HUES6 (cell line): ENCODE results near the gene CFAP73.
A peak's percentile ranks its signal among the peaks of the same experiment; 100 is the strongest.

Experiments
- H3K27ac ChIP-seq: 2 replicates; pipeline ENCODE4 v1.7.0; 2013; ENCODE audit warnings: low read depth, mild to moderate bottlenecking, low read length, inconsistent platforms
- H3K27me3 ChIP-seq: 2 replicates; pipeline ENCODE4 v1.6.1; 2013; ENCODE audit warnings: low read length; ENCODE audit not compliant: control insufficient read depth, insufficient read depth
- H3K36me3 ChIP-seq: 2 replicates; pipeline ENCODE4 v1.6.1; 2013; ENCODE audit warnings: low read length; ENCODE audit not compliant: control insufficient read depth, insufficient read depth
- H3K4me1 ChIP-seq: 2 replicates; pipeline ENCODE4 v1.6.1; 2013; ENCODE audit warnings: low read length; ENCODE audit not compliant: control insufficient read depth, insufficient read depth
- H3K4me3 ChIP-seq: 2 replicates; pipeline ENCODE4 v1.5.1; 2013; ENCODE audit warnings: low read depth, low read length
- H3K9ac ChIP-seq: one replicate; pipeline ENCODE4 v1.6.1; 2013; ENCODE audit warnings: mild to moderate bottlenecking, low read length
- H3K9me3 ChIP-seq: 2 replicates; pipeline ENCODE4 v1.6.1; 2013; ENCODE audit warnings: low read depth, low read length; ENCODE audit not compliant: control insufficient read depth, insufficient read depth

The CFAP73 gene

GRCh38 chr12:113143959-113144358, 5.6 kb upstream of the CFAP73 start:
- Histone ChIP-seq H3K9me3 (peaks cover 7% of the 10 kb centered on the region; the same call in 1 of the 2 replicates), H3K36me3 (no peaks in the 10 kb centered on the region), H3K27ac (no peak overlapping the region), H3K4me1 (peaks cover under 1% of the 10 kb centered on the region; the same call in 1 of the 2 replicates), H3K9ac (no peak overlapping the region), H3K4me3 (no peak overlapping the region), H3K27me3 (no peaks in the 10 kb centered on the region)

DNA sequence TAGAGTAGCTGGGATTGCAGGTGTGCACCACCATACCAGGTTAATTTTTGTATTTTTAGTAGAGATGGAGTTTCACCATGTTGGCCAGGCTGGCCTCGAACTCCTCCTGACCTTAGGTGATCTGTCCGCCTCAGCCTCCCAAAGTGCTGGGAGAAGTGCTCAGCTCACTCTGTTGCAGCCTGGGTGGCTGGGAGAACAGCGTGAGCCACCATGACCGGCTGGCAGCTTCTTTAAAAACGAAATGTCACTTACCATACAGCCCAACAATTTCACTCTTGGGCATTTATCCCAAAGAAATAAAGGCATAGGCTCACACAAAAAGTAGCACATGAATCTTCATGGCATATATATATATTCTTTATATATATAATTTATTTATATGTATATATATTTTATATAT, 4.7 kb upstream of the CFAP73 start:
- H3K36me3 ChIP-seq, result no peaks in the 10 kb centered on the region
- peaks cover under 1% of the 10 kb centered on the region; the same call in 1 of the 2 replicates for H3K27me3 ChIP-seq
- H3K9ac ChIP-seq, result no peak overlapping the region
- no peak overlapping the region for H3K4me3 ChIP-seq
- peaks cover 7% of the 10 kb centered on the region; the same call in 1 of the 2 replicates for H3K9me3 ChIP-seq
- H3K4me1 ChIP-seq, result peaks cover 8% of the 10 kb centered on the region
- H3K27ac ChIP-seq, result no peak overlapping the region

GRCh38 chr12:113145720-113146551, 3.6 kb upstream of the CFAP73 start:
- no peak overlapping the region for H3K4me3 ChIP-seq
- H3K27ac ChIP-seq, result no peak overlapping the region
- H3K9me3 ChIP-seq, result peaks cover 7% of the 10 kb centered on the region; the same call in 1 of the 2 replicates
- no peak overlapping the region for H3K9ac ChIP-seq
- peaks cover 16% of the 10 kb centered on the region for H3K4me1 ChIP-seq
- H3K36me3 ChIP-seq, result no peaks in the 10 kb centered on the region
- peaks cover 12% of the 10 kb centered on the region for H3K27me3 ChIP-seq

GRCh38 chr12:113146999-113147398, 2.5 kb upstream of the CFAP73 start:
- no peaks in the 10 kb centered on the region for H3K36me3 ChIP-seq
- H3K4me3 ChIP-seq, result no peak overlapping the region
- no peak overlapping the region for H3K9ac ChIP-seq
- peaks cover 16% of the 10 kb centered on the region for H3K4me1 ChIP-seq
- no peak overlapping the region for H3K27ac ChIP-seq
- H3K9me3 ChIP-seq, result peaks cover 7% of the 10 kb centered on the region; the same call in 1 of the 2 replicates
- peaks cover 20% of the 10 kb centered on the region for H3K27me3 ChIP-seq

DNA sequence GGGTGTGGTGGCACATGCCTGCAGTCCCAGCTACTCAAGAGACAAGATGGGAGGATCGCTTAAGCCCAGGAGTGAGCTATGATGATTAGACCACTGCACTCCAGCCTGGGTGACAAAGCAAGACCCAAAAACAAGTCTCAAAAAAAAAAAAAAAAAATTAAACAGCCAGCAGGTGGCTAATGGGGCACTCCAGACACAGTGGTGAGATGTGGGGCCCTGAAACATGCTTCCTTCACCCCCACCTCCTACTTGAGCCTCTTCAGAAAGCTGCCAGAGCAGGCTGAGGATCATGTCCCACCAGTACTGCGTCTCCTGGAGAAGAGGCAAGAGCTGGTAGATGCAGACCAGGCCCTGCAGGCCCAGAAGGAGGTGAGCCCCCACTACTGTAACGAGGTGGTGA, 2.1 kb downstream of the CFAP73 start:
- H3K4me3 ChIP-seq, result no peak overlapping the region
- no peak overlapping the region for H3K27ac ChIP-seq
- peaks cover 7% of the 10 kb centered on the region; the same call in 1 of the 2 replicates for H3K9me3 ChIP-seq
- H3K36me3 ChIP-seq, result no peaks in the 10 kb centered on the region
- peaks cover 23% of the 10 kb centered on the region for H3K4me1 ChIP-seq
- peaks cover 61% of the 10 kb centered on the region for H3K27me3 ChIP-seq
- H3K9ac ChIP-seq, result no peak overlapping the region

DNA sequence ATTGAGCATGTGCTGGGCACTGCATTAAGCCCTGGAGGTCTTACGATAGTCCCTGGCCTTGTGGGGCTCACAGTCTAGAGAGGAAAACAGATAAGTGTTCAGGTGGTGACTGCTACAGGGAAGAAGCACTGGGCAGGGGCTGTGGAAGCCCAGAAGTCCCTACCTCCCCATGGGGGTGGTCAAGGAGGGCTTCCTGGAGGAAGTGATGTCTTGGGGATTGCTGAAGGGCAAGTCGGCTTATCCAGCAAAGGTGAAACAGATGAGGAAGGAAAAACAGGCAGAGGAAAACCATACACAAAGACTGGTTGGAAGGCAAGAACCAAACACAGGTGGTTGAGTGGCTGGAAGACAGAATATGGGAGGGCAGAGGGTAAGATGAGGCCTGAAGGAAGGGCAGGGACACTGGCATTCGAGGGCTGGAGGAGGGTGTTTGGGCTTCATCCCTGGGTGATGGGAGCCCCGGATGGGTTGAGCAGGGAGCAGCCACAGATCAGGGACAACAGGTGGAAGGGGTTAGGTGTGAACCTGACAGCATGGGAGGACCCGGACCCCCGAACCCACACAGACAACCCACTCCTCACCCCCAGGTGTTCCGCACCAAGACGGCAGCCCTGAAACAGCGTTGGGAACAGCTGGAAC, 2.8 kb downstream of the CFAP73 start:
- H3K4me3 ChIP-seq, result peak overlapping the region; percentile 67
- peaks cover 23% of the 10 kb centered on the region for H3K4me1 ChIP-seq
- H3K27ac ChIP-seq, result no peak overlapping the region

GRCh38 chr12:113152835-113153814, 3.6 kb downstream of the CFAP73 start:
- peaks cover 61% of the 10 kb centered on the region for H3K27me3 ChIP-seq
- no peak overlapping the region for H3K27ac ChIP-seq
- H3K36me3 ChIP-seq, result peaks cover 7% of the 10 kb centered on the region
- H3K4me1 ChIP-seq, result peaks cover 23% of the 10 kb centered on the region
- H3K9ac ChIP-seq, result peak overlapping the region; percentile 21
- peak overlapping the region; percentile 67 for H3K4me3 ChIP-seq
- no peaks in the 10 kb centered on the region for H3K9me3 ChIP-seq

More for the DNA sequence above, 2.8 kb downstream of the CFAP73 start:
- Histone ChIP-seq H3K9ac (no peak overlapping the region), H3K27me3 (peaks cover 61% of the 10 kb centered on the region), H3K9me3 (0 out of 2 replicates have a peak, but pooled peaks cover 3% of the 10 kb centered on the region), H3K36me3 (no peaks in the 10 kb centered on the region)

DNA sequence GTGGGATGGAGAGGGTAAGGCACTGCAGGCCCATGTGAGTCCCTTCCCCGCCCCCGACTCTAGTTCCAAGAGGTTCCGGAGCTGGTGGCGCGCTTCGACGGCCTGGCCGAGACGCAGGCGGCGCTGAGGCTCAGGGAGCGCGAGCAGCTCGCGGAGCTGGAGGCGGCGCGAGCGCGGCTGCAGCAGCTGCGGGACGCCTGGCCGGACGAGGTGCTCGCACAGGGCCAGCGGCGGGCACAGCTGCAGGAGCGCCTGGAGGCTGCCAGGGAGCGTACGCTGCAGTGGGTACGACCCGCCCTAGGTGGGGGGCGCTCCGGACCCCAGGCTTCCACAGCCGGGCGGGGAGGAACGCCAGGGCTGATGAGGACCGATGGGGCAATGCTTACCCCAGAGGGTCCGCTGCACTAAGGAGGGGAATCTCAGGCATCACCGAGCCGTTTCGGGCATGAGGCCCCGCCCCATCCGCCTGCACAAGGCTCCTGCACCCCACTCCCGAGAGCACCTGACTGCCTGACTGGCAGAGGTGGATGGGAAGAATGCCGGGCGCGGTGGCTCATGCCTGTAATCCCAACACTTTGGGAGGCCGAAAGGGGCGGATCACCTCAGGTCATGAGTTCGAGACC, 4.9 kb downstream of the CFAP73 start:
- H3K4me1 ChIP-seq, result peaks cover 18% of the 10 kb centered on the region
- no peak overlapping the region for H3K27ac ChIP-seq

GRCh38 chr12:113155060-113155459, 5.5 kb downstream of the CFAP73 start:
- H3K27ac ChIP-seq, result no peak overlapping the region
- H3K9ac ChIP-seq, result no peak overlapping the region
- H3K4me1 ChIP-seq, result peaks cover 13% of the 10 kb centered on the region
- H3K27me3 ChIP-seq, result peaks cover 58% of the 10 kb centered on the region
- H3K36me3 ChIP-seq, result peaks cover 27% of the 10 kb centered on the region
- no peaks in the 10 kb centered on the region for H3K9me3 ChIP-seq
- H3K4me3 ChIP-seq, result peak overlapping the region; percentile 48; the same call in 1 of the 2 replicates

More for the DNA sequence above, 4.9 kb downstream of the CFAP73 start:
- peaks cover 21% of the 10 kb centered on the region for H3K36me3 ChIP-seq
- peak overlapping the region; percentile 48 for H3K4me3 ChIP-seq
- no peak overlapping the region for H3K9ac ChIP-seq
- peaks cover 61% of the 10 kb centered on the region for H3K27me3 ChIP-seq
- no peaks in the 10 kb centered on the region for H3K9me3 ChIP-seq

DNA sequence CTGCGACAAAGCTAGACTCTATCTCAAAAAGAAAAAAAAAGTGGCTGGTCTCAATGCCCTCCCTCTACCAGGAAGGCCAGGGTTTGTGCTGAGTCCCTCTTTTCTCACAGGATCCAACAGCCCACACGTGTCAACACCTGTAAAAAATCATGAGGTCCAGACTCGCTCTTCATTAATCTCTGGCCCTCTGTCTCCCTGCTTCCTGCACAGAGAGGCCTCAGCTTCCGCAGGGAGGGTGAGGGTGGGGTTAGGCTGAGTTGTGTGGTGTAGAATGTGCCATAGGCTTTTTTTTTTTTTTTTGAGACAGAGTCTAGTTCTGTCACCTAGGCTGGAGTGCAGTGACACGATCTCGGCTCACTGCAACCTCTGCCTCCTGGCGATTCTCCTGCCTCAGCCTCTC, 6.1 kb downstream of the CFAP73 start:
- Histone ChIP-seq H3K9ac (no peak overlapping the region), H3K9me3 (no peaks in the 10 kb centered on the region), H3K27me3 (peaks cover 52% of the 10 kb centered on the region), H3K4me3 (no peak overlapping the region), H3K36me3 (peaks cover 33% of the 10 kb centered on the region), H3K4me1 (peaks cover 7% of the 10 kb centered on the region; the same call in 1 of the 2 replicates), H3K27ac (no peak overlapping the region)
